MM.1S (cell line): ENCODE measurements around the gene TSPAN11.

Experiments used
- CTCF ChIP-seq: fragments of 300-600 bp; sonication (generic); IDR thresholded peaks from 2 replicates; pipeline ENCODE4 v1.5.1; 2016; ENCODE audit warnings: antibody characterized with exemption, low read length, mixed read lengths
- EZH2 ChIP-seq: fragments of 300-600 bp; sonication (generic); optimal IDR thresholded peaks from 2 replicates; pipeline ENCODE3; 2017; ENCODE audit warnings: low read depth, mild to moderate bottlenecking, antibody characterized with exemption, low read length, mixed read lengths

GRCh38 chr12:30990316-30990715, 63.8 kb downstream of the TSPAN11 start:
- TF ChIP-seq CTCF, result no peak
- no peak for TF ChIP-seq EZH2
